HG03565 (cell line): ENCODE measurements around the gene L3MBTL2.
"Not testable (repeated sequence)": the region's sequence is repeated elsewhere in the genome, so short reads cannot be mapped to it uniquely, and the experiment has no call there.

Source experiments
- ATAC-seq: cut with Tn5 transposase; IDR thresholded peaks from one replicate; pipeline ENCODE4 v1.9.1; 2021; ENCODE audit warnings: mild to moderate bottlenecking, moderate library complexity; ENCODE audit not compliant: unreplicated experiment

Gene L3MBTL2

GRCh38 chr22:41204992-41205900, at the start of gene L3MBTL2:
TSS of gene L3MBTL2 (plus strand) at chr22:41205312. CDS start at chr22:41205363, 51 bp downstream.
- ATAC-seq = peak; percentile 93

- ATAC-seq = no peak
Measured at GRCh38 chr22:41157083-41157482, 48.0 kb upstream of the L3MBTL2 start.

DNA sequence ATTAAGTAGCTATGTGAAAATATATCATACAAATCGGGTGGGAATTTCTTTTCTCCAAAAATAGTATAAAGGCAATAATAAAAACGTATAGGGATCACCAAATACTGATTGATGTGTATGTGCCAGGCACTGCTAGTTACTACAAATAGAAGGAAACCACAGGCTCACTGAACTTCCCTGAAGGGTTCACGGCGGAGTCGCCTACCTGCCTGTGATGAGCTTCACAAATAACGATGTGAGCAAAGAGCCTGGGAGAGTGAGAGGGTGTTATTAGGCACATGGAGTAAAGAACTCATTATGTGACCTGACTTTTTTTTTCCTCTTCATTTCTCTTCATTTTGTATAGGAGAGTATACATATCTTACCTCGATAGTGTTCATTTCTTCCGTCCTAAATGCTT, 36.0 kb upstream of the L3MBTL2 start:
- no peak for ATAC-seq

DNA sequence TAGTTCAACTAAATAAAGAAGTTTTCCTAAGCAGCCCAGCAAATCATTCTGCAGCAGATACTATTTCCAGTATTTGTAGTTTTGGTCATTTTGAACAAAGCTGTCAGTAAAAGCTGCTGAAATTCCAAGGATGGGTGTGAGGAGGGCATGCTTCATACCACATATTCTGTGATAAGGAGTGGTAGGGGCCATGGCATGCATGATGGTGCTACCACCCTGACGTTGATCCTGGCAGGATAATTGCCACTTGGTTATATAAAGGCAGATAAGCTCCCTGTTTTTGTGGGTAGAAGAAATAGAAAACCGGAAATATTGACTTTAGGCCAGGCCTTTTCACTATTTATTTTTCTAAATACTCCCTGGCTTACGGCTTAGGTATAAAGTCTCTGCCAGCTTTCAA, 33.1 kb upstream of the L3MBTL2 start:
- ATAC-seq = no peak

DNA sequence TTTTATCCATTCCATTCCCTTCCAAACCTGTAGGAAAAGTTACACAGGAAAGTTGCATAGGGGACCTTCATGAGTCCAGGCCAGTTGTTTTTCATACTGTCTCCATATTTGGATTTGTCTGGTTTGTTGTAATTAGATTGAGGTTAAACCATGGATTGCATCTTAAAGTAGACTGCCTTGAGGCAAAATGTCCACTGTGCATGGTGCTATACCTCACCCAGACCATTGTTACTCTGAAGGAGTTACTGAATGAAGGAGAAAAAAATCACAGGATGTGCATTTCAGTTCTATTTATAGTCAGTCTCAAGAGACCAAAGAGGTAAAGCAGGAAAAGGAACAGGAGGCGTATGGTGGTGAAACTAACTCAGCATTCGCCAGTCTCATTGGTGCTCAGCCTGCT, 29.6 kb upstream of the L3MBTL2 start:
- no peak for ATAC-seq

DNA sequence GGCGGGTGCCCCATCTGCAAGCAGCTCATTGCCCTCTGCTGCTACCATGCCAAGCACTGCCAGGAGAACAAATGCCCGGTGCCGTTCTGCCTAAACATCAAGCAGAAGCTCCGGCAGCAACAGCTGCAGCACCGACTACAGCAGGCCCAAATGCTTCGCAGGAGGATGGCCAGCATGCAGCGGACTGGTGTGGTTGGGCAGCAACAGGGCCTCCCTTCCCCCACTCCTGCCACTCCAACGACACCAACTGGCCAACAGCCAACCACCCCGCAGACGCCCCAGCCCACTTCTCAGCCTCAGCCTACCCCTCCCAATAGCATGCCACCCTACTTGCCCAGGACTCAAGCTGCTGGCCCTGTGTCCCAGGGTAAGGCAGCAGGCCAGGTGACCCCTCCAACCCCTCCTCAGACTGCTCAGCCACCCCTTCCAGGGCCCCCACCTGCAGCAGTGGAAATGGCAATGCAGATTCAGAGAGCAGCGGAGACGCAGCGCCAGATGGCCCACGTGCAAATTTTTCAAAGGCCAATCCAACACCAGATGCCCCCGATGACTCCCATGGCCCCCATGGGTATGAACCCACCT, 28.0 kb upstream of the L3MBTL2 start:
- no peak for ATAC-seq

- no peak for ATAC-seq
Measured at GRCh38 chr22:41177622-41178424, 27.3 kb upstream of the L3MBTL2 start.

- ATAC-seq = no peak
Measured at GRCh38 chr22:41178425-41178975, 26.6 kb upstream of the L3MBTL2 start.

GRCh38 chr22:41180362-41180761, 24.8 kb upstream of the L3MBTL2 start:
- ATAC-seq = not testable (repeated sequence)

DNA sequence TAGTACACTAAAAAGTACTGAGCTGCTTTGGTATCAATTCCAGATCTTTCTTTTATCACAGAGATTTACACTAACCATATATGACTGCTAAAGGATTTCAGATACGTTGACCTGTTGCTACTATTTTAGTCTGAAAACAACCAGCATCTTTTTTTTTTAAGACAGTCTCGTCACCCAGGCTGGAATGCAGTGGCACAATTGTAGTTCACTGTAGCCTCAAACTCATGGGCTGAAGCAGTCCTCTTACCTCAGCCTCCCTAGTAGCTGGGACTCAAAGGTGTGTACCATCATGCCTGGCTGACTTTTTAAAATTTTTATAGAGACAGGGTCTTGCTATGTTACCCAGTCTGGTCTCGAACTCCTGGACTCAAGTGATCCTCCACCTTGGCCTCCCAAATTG, 24.2 kb upstream of the L3MBTL2 start:
- ATAC-seq = no peak

DNA sequence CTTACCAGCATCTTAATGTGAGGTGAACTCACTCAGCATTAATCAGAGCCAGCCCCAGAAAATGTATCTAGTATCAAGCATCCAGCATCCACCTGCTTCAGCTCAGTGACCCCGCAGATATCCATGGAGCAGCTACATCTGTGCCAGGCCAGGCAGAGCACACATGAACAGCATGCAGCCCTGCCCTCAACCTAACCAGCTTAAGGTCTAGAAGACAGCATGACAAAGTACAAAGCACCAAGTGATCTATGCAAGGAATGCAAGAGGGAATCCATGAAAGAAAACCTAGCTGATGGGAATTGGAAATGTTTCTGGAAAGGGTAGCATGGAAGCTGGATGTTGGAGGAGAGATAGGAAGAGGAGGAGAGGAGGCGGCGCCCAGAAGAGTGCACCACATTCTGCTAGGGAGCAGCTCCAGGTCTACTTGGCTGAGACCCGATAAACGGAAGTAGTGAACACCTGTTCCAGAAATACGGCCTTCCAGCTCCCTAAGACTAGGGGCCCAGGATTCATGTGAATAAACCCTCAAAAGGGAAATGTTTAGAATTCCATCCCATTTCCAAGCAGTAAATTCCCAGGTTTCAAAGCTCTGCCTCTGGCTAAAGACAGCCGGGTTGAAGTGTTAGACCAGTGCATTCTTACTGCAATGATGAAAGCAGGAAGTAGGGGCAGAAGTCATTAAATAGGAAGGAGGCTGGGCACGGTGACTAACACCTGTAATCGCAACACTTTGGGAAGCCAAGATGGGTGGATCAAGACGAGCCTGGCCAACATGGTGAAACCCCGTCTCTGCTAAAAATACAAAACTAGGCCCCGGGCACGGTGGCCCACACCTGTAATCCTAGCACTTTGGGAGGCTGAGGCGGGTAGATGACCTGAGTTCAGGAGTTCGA, 23.5 kb upstream of the L3MBTL2 start:
- no peak for ATAC-seq

- ATAC-seq = no peak
Measured at GRCh38 chr22:41184679-41185078, 20.4 kb upstream of the L3MBTL2 start.

GRCh38 chr22:41191467-41191866, 13.6 kb upstream of the L3MBTL2 start:
- ATAC-seq = no peak

GRCh38 chr22:41193829-41194228, 11.3 kb upstream of the L3MBTL2 start:
- ATAC-seq = no peak

- ATAC-seq = peak; percentile 62
Measured at GRCh38 chr22:41197038-41197972, 7.8 kb upstream of the L3MBTL2 start.

DNA sequence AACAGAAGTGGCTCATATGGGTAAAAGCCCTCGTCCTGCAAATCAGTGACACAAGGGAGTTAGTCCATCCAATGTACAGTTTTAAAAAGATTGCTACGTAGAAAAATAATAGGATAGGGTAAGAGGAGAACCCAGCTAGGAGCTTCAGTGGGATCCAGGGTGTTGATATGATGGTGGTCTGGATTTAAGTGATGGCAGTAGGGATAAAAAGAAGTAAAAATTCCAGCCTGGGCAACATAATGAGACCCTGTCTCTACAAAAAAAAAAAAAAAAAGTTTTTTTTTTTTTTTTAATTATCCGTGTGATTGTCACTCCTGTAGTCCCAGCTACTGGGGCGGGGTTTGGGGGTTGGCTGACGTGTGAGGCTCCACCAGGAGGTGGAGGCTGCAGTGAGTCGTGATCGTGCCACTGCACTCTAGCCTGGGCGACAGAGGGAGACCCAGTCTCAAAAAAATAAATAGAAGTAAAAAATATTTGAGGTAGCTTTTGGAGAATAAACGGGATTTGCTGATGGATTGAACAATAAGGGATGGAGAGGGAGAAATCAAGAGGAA, 7.0 kb upstream of the L3MBTL2 start:
- no peak for ATAC-seq

GRCh38 chr22:41201141-41201540, 4.0 kb upstream of the L3MBTL2 start:
- no peak for ATAC-seq

DNA sequence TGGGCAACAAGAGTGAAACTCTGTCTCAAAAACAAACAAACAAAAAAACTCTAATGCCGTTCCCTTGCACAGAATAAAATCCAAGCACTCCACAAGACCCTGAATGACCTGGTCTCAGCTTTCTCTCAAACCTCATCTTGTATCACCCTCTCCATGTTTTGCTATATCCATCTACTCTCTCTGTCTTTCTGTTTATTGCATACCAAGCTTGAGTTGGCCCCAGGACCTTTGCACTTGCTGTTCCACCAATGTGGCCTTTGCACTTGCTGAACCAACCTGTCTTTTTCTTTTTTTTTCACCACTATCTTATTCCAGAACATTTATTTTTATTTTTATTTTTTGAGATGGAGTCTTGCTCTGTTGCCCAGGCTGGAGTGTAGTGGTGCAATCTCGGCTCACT, 2.0 kb upstream of the L3MBTL2 start:
- no peak for ATAC-seq

DNA sequence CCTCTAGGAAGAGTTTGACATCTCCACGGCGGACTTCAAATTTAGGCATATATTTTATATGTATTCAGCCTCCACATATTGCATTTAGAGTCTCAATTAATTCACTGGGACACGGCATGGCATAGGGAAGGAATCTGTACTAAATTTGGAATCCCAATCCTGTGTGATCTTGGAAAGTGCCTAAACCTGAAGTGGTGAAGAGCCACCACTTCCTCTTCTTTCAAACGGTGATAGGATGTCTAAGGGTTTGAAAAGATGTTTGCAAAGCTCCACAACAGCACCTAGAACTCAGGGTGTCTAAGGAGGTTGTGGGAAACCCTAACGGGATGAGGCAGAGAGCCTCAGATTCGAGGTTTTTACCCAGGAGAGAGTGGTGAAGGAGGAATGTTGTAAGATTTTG, 1.0 kb upstream of the L3MBTL2 start:
- no peak for ATAC-seq
